CD14-positive monocyte (primary cell): ENCODE results near the gene SNU13. TPM values are rescaled to one million over a fixed set of nuclear protein-coding genes. Genes with fewer than 3 reads are reported as not detected.
A peak's percentile ranks its signal among the peaks of the same experiment; 100 is the strongest.

Source experiments
- DNase-seq, 3 donors: peaks; one replicate each; pipeline ENCODE4 v3.0.0-alpha.2; 2011 to 2022
- H2AFZ ChIP-seq: 2 replicates; pipeline ENCODE4 v1.6.0; 2012; ENCODE audit warnings: mild to moderate bottlenecking, low read depth, low read length, inconsistent platforms; ENCODE audit not compliant: insufficient read depth, poor library complexity, severe bottlenecking
- H3K27ac ChIP-seq, 2 donors: 1 replicate in 1 of 2; 2 replicates in 1 of 2; pipeline ENCODE4 v1.5.1; 2012 to 2013; ENCODE audit warnings: low read length in 2 of 2, control low read depth in 1 of 2, inconsistent platforms in 1 of 2, low read depth in 1 of 2, mild to moderate bottlenecking in 1 of 2
- H3K27me3 ChIP-seq, 2 donors: one replicate each; pipeline versions ENCODE4 v1.6.0 to v1.6.1; 2011 to 2013; ENCODE audit warnings: low read length in 2 of 2; ENCODE audit not compliant: control insufficient read depth in 2 of 2, insufficient read depth in 2 of 2
- H3K36me3 ChIP-seq, 2 donors: replicated peaks in 1 of 2; 1 replicate in 1 of 2; 2 replicates in 1 of 2; pipeline versions ENCODE4 v1.5.1 to v1.6.1; 2012 to 2013; ENCODE audit warnings: low read length in 2 of 2, control low read depth in 1 of 2, inconsistent platforms in 1 of 2, mild to moderate bottlenecking in 1 of 2; ENCODE audit not compliant: insufficient read depth in 2 of 2, control insufficient read depth in 1 of 2
- H3K4me1 ChIP-seq, 2 donors: 1 replicate in 1 of 2; 2 replicates in 1 of 2; pipeline versions ENCODE4 v1.5.1 to v1.6.1; 2012 to 2013; ENCODE audit warnings: low read length in 2 of 2, control low read depth in 1 of 2, inconsistent platforms in 1 of 2, mild to moderate bottlenecking in 1 of 2, moderate library complexity in 1 of 2; ENCODE audit not compliant: insufficient read depth in 2 of 2, control insufficient read depth in 1 of 2
- H3K4me2 ChIP-seq: replicated peaks from 2 replicates; pipeline ENCODE3; 2012; ENCODE audit warnings: low read length, moderate library complexity, mild to moderate bottlenecking; ENCODE audit not compliant: poor library complexity, severe bottlenecking; ENCODE audit errors: extremely low read depth
- H3K4me3 ChIP-seq, 3 experiments: fragments of 200-600 bp in 1 of 3; sonication (generic) in 1 of 3; replicated peaks in 1 of 3; 1 replicate in 2 of 3; 2 replicates in 1 of 3; pipeline ENCODE4 v1.5.1; 2011 to 2013; ENCODE audit warnings: low read length in 3 of 3, mild to moderate bottlenecking in 3 of 3, control low read depth in 2 of 3, low read depth in 2 of 3, inconsistent platforms in 1 of 3, moderate library complexity in 1 of 3
- H3K79me2 ChIP-seq: 2 replicates; pipeline ENCODE4 v1.6.0; 2012; ENCODE audit warnings: mild to moderate bottlenecking, control low read depth, inconsistent platforms, low read length, moderate library complexity; ENCODE audit not compliant: insufficient read depth
- H3K9ac ChIP-seq: 2 replicates; pipeline ENCODE4 v1.6.0; 2017; ENCODE audit warnings: low read length, mild to moderate bottlenecking; ENCODE audit not compliant: insufficient read depth, poor library complexity, severe bottlenecking
- H3K9me3 ChIP-seq, 2 donors: replicated peaks in 1 of 2; 1 replicate in 1 of 2; 2 replicates in 1 of 2; pipeline versions ENCODE4 v1.5.1 to v1.6.1; 2012 to 2013; ENCODE audit warnings: low read length in 2 of 2, control low read depth in 1 of 2; ENCODE audit not compliant: control insufficient read depth in 1 of 2, insufficient read depth in 1 of 2
- H4K20me1 ChIP-seq: 2 replicates; pipeline ENCODE4 v1.6.0; 2012; ENCODE audit warnings: mild to moderate bottlenecking, low read length, control low read depth, moderate library complexity; ENCODE audit not compliant: insufficient read depth
- H3K27ac Mint-ChIP-seq, 7 donors: one replicate each; pipeline ENCODE4 v1.8.0; 2020; ENCODE audit warnings: mild to moderate bottlenecking in 7 of 7, mixed read lengths in 7 of 7, moderate library complexity in 6 of 7, inconsistent platforms in 2 of 7
- H3K27me3 Mint-ChIP-seq, 3 donors: one replicate each; pipeline ENCODE4 v1.8.0; 2021 to 2022; ENCODE audit warnings: low read depth in 3 of 3, mild to moderate bottlenecking in 3 of 3, mixed read lengths in 3 of 3, moderate library complexity in 3 of 3, inconsistent platforms in 1 of 3
- H3K36me3 Mint-ChIP-seq, 2 donors: one replicate each; pipeline ENCODE4 v1.8.0; 2020; ENCODE audit warnings: mixed read lengths in 2 of 2, inconsistent platforms in 1 of 2, mild to moderate bottlenecking in 1 of 2
- H3K4me1 Mint-ChIP-seq: one replicate; pipeline ENCODE4 v1.8.0; 2020; ENCODE audit warnings: mild to moderate bottlenecking, mixed read lengths
- H3K4me3 Mint-ChIP-seq, 2 donors: one replicate each; pipeline ENCODE4 v1.8.0; 2020; ENCODE audit warnings: mild to moderate bottlenecking in 2 of 2, mixed read lengths in 2 of 2, moderate library complexity in 1 of 2
- H3K9me3 Mint-ChIP-seq, 7 donors: one replicate each; pipeline ENCODE4 v1.8.0; 2020 to 2022; ENCODE audit warnings: mixed read lengths in 7 of 7, mild to moderate bottlenecking in 6 of 7, moderate library complexity in 6 of 7, inconsistent platforms in 2 of 7
- CTCF ChIP-seq: fragments of 200-600 bp; IDR thresholded peaks from one replicate; pipeline ENCODE4 v1.8.0; 2022; ENCODE audit warnings: antibody characterized with exemption, mild to moderate bottlenecking
- WGBS: methylation state at CpG from one replicate; pipeline ENCODE4 v1.1.5; 2013; ENCODE audit warnings: missing lambda C conversion rate; ENCODE audit not compliant: insufficient coverage; 5-methylcytosine and 5-hydroxymethylcytosine counted together
- intact Hi-C, 2 donors: fragments of 100-400 bp; cut with micrococcal nuclease; formaldehyde crosslinking; loops; one replicate each; pipeline versions ENCODE4 v1.15.0 to v1.15.1; 2023
- polyA plus RNA-seq, 3 donors: library from polyadenylated mRNA; depleted of rRNA in 1 of 3; unstranded in 2 of 3; stranded (reverse) in 1 of 3; fragments of 300-500 nt in 2 of 3; fragments of >200 nt in 1 of 3; fragmentation: Illumina TruSeq in 2 of 3; gene quantifications; 1 replicate in 2 of 3; 2 replicates in 1 of 3; pipeline ENCODE4 v1.2.3, GENCODE V29; 2012 to 2021

The SNU13 gene
- polyA plus RNA-seq, 3 donors, result 90.0 to 168 (median 168) TPM

- H3K36me3 Mint-ChIP-seq, result peaks cover 78 to 96% of the 10 kb centered on the region in 2 donors
- Histone ChIP-seq H3K4me1 (no peaks in the 10 kb centered on the region), H4K20me1 (no peaks in the 10 kb centered on the region), H3K4me3 (no peak overlapping the region), H3K9me3 (no peaks in the 10 kb centered on the region), H3K79me2 (no peaks in the 10 kb centered on the region), H2AFZ (no peak overlapping the region), H3K27me3 (no peaks in the 10 kb centered on the region), H3K4me2 (no peak overlapping the region), H3K36me3 (peaks cover 92 to 100% of the 10 kb centered on the region in 2 donors), H3K9ac (no peak overlapping the region), H3K27ac (no peak overlapping the region)
- no peaks in the 10 kb centered on the region for H3K27me3 Mint-ChIP-seq
- DNase-seq, result no peak
- 96% methylated on average over 3 of the region's 3 CpGs for WGBS
- no peaks in the 10 kb centered on the region for H3K9me3 Mint-ChIP-seq
- no peaks in the 10 kb centered on the region for H3K4me1 Mint-ChIP-seq
- no peak overlapping the region for H3K4me3 Mint-ChIP-seq
- no peak for TF ChIP-seq CTCF
- intact Hi-C loops, result no loop called here
- H3K27ac Mint-ChIP-seq, result peak overlapping the region in 4 of 7 donors; percentile 2 to 47 (median 14)
Measured at GRCh38 chr22:41660416-41660815, 28.3 kb downstream of the SNU13 start.

- no peaks in the 10 kb centered on the region for H3K4me1 ChIP-seq
- H3K4me2 ChIP-seq, result no peak overlapping the region
Measured at GRCh38 chr22:41659941-41660340, 28.7 kb downstream of the SNU13 start.

More at GRCh38 chr22:41659941-41660340, 28.7 kb downstream of the SNU13 start:
- Histone ChIP-seq H3K79me2 (no peaks in the 10 kb centered on the region), H4K20me1 (no peaks in the 10 kb centered on the region), H2AFZ (no peak overlapping the region), H3K9ac (no peak overlapping the region), H3K4me3 (no peak overlapping the region), H3K27me3 (no peaks in the 10 kb centered on the region), H3K9me3 (no peaks in the 10 kb centered on the region), H3K27ac (no peak overlapping the region), H3K36me3 (peaks cover 91 to 100% of the 10 kb centered on the region in 2 donors)
- DNase-seq, result no peak
- intact Hi-C loops, result no loop called here
- TF ChIP-seq CTCF, result no peak
- H3K4me3 Mint-ChIP-seq, result no peak overlapping the region
- H3K27ac Mint-ChIP-seq, result peak overlapping the region in 2 of 7 donors; percentile 27 to 47
- no peaks in the 10 kb centered on the region for H3K27me3 Mint-ChIP-seq
- H3K4me1 Mint-ChIP-seq, result no peaks in the 10 kb centered on the region
- WGBS, result no CpG with 5 or more reads among the region's 1 CpG
- no peaks in the 10 kb centered on the region for H3K9me3 Mint-ChIP-seq
- H3K36me3 Mint-ChIP-seq, result peaks cover 76 to 96% of the 10 kb centered on the region in 2 donors
